SIG-M5 (cell line): ENCODE results near the gene RIN3.

Experiments used
- DNase-seq: peaks from one replicate; lab custom pipeline; 2025; lab: John Stamatoyannopoulos, UW

Gene RIN3

GRCh38 chr14:92687681-92688433 lies 174.3 kb downstream of the RIN3 start:
- no peak for DNase-seq

- no peak for DNase-seq
Measured at GRCh38 chr14:92688434-92689375, 175.1 kb downstream of the RIN3 start.

- no peak for DNase-seq
Measured at GRCh38 chr14:92690171-92691011, 176.8 kb downstream of the RIN3 start.

DNA sequence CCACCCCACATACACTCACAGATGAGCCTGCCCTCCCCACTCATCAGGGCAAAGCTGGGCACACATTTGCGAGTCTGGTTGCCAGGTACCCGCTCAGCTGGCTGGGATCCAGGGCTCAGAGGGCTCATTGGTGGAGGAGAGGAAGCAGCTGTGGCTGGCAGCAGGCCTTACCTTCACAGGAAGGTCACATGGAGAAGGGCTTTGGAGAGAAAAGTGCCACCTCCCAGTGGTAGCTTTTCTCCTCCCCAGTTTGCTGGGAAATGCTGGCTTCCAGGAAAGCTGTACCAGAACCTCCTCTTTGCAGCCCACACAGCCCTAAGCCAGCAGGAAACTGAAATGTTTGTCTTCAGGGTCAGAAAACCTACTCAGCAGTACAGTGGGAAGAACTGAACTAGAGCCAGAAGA lies 179.2 kb downstream of the RIN3 start:
- no peak for DNase-seq

- DNase-seq = no peak
Measured at GRCh38 chr14:92693998-92694795, 180.6 kb downstream of the RIN3 start.

DNA sequence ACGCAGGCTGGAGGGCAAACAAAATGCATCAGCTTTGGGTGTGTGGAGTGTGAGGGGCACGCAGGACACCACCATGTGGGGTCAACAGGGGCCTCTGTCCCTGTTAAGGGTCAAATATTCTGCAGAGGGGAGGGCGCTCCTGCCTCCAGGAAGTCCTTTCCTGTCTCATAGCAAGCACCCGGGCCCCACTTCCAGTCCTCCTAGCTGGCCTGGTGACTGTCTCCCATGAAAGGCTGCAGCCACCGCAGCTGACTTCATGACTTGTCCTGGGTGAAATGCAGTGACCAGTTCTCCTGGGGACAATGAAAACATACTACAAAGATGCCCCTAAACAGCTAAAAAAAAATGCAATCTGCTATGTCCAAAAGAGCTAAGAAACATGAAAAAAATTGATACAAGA lies 181.2 kb downstream of the RIN3 start:
- no peak for DNase-seq

GRCh38 chr14:92695562-92695961 lies 182.0 kb downstream of the RIN3 start:
- DNase-seq = no peak

- DNase-seq = no peak
Measured at GRCh38 chr14:92696366-92696765, 182.8 kb downstream of the RIN3 start.

GRCh38 chr14:92698393-92698792 lies 184.8 kb downstream of the RIN3 start:
- no peak for DNase-seq

- no peak for DNase-seq
Measured at GRCh38 chr14:92701826-92702225, 188.2 kb downstream of the RIN3 start.

GRCh38 chr14:92702441-92702918 lies 188.9 kb downstream of the RIN3 start:
- no peak for DNase-seq

GRCh38 chr14:92703516-92703915 lies 189.9 kb downstream of the RIN3 start:
- DNase-seq = no peak

GRCh38 chr14:92704036-92704804 lies 190.6 kb downstream of the RIN3 start:
- DNase-seq = peak; percentile 76

- no peak for DNase-seq
Measured at GRCh38 chr14:92704821-92705220, 191.2 kb downstream of the RIN3 start.

- no peak for DNase-seq
Measured at GRCh38 chr14:92706386-92706785, 192.8 kb downstream of the RIN3 start.

DNA sequence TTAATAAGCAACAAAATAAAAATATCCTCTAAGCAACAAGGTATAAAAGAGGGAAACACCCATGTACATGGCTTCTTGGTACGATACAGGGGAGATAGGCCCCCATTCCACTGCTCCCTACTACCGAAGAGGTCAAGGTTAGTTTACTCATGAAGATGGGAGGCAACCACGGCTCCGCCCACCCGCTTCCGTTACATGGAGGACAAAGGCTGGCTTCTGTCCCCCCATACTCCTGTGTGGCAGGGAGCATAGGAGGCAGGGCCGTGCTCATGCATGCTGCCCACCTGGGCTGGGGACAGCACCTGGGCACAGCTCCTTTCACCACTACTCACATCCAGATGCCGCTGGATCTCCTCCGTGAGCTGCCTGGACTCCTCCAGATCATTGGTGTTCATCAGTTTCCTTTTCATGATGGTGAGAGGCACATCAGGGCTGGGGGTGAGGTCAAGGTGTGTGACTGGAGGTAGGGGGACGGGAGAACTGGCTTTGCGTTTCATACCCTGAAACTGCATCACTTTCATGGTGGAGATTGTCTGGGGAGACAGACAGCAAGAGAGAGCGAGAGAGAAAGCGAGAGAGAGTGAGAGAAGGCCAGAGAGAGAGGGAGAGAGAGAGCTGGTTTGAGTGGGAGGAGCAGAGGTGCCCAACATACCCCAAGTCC lies 195.9 kb downstream of the RIN3 start:
- no peak for DNase-seq

- DNase-seq = no peak
Measured at GRCh38 chr14:92710001-92710341, 196.4 kb downstream of the RIN3 start.

- DNase-seq = no peak
Measured at GRCh38 chr14:92711976-92712653, 198.5 kb downstream of the RIN3 start.

- no peak for DNase-seq
Measured at GRCh38 chr14:92712654-92713051, 199.1 kb downstream of the RIN3 start.
